Body of pancreas (tissue), 4 donors: ENCODE data around the gene CAMK1D.

Experiments
- CTCF ChIP-seq, 7 experiments: fragments of 450-650 bp in 4 of 7; fragments of 200-600 bp in 3 of 7; sonication (generic) in 3 of 7; IDR thresholded peaks; one replicate each; pipeline ENCODE4 v1.5.1; 2016 to 2019; ENCODE audit warnings: antibody characterized with exemption in 7 of 7
- POLR2A ChIP-seq, 3 donors: fragments of 450-650 bp; IDR thresholded peaks; one replicate each; pipeline ENCODE4 v1.6.1; 2016; ENCODE audit warnings: antibody characterized with exemption in 3 of 3, mild to moderate bottlenecking in 2 of 3

DNA sequence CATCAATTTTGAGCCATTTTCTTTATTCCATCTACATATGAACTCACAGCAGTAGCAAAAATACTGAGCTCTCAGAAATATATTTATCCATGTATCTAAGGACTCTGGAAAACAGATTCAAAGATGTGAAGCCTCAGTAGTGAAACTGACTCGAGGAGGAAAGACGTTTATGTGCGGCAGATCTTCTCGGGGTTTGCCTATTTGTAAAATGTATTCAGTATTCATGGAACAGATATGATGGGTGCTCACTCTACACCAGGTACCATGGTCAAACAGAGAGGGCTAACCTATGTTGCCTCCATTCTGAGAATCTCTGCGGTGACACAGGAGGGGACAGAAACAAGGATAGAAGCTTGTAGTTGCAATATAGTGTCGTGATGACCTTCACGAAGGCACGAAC is 93.7 kb downstream of the CAMK1D start:
- no peak for TF ChIP-seq CTCF (IDR thresholded peaks at IDR 0.05)
- no peak for TF ChIP-seq POLR2A (IDR thresholded peaks at IDR 0.05)
